CD4-positive, alpha-beta T cell treated with Interferon alpha-2 for 1 hour (primary cell): ENCODE data around the gene PRKN.
A peak's percentile ranks its signal among the peaks of the same experiment; 100 is the strongest.

Source experiments
- DNase-seq, 2 donors: peaks; one replicate each; pipeline ENCODE4 v3.0.0-alpha.2; 2020 to 2022

PRKN gene

GRCh38 chr6:161417717-161418462, 1309.7 kb downstream of the PRKN start:
- DNase-seq: no peak

GRCh38 chr6:161415302-161415855, 1312.2 kb downstream of the PRKN start:
- DNase-seq: no peak

DNA sequence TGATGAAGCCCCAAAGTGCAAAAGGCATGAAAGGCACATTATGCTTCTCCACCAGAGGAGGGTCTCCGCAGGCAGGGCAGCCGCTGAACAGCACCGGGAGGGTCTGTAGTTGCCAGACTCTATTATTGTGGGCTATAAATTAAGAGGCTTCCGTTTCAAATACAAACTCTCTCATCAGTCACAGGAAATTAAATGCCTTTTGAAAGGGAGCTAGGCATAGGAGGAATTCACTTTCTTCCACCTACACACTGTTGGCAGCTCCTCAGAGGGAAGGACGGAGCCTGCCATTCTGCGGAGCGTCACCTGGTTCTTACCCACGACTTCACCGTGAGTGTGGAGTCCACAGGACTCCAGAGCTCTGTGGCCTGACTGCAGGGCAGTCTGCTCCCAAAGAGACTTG, 1312.9 kb downstream of the PRKN start:
- DNase-seq: no peak

GRCh38 chr6:161414180-161414579, 1313.4 kb downstream of the PRKN start:
- no peak for DNase-seq

GRCh38 chr6:161413355-161413771, 1314.2 kb downstream of the PRKN start:
- no peak for DNase-seq

GRCh38 chr6:161412795-161413194, 1314.8 kb downstream of the PRKN start:
- no peak for DNase-seq

- no peak for DNase-seq
Observed at GRCh38 chr6:161411265-161411944, 1316.2 kb downstream of the PRKN start.

GRCh38 chr6:161410736-161411135, 1316.8 kb downstream of the PRKN start:
- DNase-seq: no peak

- no peak for DNase-seq
Observed at GRCh38 chr6:161410076-161410475, 1317.5 kb downstream of the PRKN start.

GRCh38 chr6:161409353-161409752, 1318.2 kb downstream of the PRKN start:
- no peak for DNase-seq

- no peak for DNase-seq
Observed at GRCh38 chr6:161408041-161408440, 1319.5 kb downstream of the PRKN start.

- no peak for DNase-seq
Observed at GRCh38 chr6:161407581-161407980, 1320.0 kb downstream of the PRKN start.

- no peak for DNase-seq
Observed at GRCh38 chr6:161407115-161407514, 1320.5 kb downstream of the PRKN start.

GRCh38 chr6:161406646-161407045, 1320.9 kb downstream of the PRKN start:
- no peak for DNase-seq

- no peak for DNase-seq
Observed at GRCh38 chr6:161405418-161405817, 1322.1 kb downstream of the PRKN start.

- no peak for DNase-seq
Observed at GRCh38 chr6:161403717-161404116, 1323.8 kb downstream of the PRKN start.

- no peak for DNase-seq
Observed at GRCh38 chr6:161401587-161402309, 1325.8 kb downstream of the PRKN start.

GRCh38 chr6:161400671-161401070, 1326.9 kb downstream of the PRKN start:
- no peak for DNase-seq

- no peak for DNase-seq
Observed at GRCh38 chr6:161396539-161396938, 1331.0 kb downstream of the PRKN start.

DNA sequence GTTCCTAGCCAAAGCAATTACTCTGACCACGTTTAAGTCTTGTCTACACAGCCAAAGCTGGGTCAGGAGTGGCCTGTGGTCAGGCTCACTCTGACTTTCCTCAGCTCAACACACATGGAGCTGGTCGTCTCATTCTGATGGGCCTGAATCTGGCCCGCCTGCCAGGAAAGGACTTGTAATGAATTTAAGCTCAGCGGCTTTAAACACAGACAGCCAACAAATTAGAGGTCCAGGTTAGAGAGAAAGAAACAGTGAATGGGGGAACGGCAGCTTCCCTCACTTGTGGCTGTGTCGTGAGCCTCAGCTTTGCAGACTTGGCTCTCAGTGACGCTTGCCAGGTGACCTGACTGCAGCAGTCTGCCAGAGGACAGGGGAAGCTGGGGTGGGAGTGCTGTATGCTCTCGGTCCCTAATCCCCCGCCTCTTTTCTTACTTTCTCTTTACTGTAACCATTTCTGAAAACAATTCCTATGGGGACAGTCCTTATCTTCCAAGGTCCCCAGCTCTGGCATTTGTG, 1331.8 kb downstream of the PRKN start:
- DNase-seq: no peak

DNA sequence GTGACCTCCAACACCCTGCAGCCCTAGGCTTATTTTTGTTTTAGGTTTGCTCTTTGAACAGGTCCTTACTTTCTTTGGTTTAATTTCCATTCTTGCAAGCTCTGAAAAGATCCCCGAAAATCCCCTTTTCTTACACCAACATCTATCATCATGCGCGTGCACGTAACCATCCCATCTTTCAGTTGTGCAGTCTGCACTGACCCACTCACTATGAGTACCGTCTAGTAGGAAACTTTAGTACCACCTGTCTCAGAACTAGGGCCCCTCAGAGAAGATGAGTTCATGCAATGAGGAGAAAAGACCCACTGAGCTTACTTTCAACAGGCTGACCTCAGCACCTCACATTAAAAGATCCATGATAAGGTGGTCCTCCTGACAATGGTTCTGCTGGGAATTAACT, 1333.1 kb downstream of the PRKN start:
- DNase-seq: no peak

GRCh38 chr6:161393839-161394364, 1333.7 kb downstream of the PRKN start:
- peak; percentile 57 to 77 for DNase-seq

DNA sequence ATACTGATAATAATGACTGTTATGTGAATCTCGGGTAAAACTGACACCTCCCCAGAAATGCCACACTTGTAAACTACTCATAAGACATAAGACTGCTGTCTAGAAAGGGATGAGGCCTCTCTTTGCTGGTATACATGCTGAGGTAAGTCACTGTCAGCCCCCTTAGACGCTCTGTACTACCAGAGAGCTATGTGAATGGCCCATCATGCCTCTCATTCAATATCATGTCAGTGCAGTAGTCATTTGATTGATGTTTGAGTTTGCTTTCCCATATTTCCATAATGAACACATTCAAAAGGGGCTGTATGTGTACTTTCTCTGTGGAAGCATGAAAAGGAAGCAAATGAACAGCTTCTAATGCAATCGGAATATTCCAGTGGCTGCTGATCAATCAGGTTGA, 1334.3 kb downstream of the PRKN start:
- no peak for DNase-seq
